ENCODE data around the gene CTDP1.
A peak's percentile ranks its signal among the peaks of the same experiment; 100 is the strongest.

The CTDP1 gene

GRCh38 chr18:79796531-79797405, 117.2 kb downstream of the CTDP1 start:
- no peak for DNase-seq (ENCODE audit: low read depth in 2 of 2)

- peak; percentile 11 to 18 for DNase-seq (ENCODE audit: low read depth in 2 of 2)
Measured at GRCh38 chr18:79797518-79798345, 118.1 kb downstream of the CTDP1 start, which contains the start of gene KCNG2. Gene KCNG2 (plus strand): TSS chr18:79797938. CDS start chr18:79863668, 65,730 bp downstream.

DNA sequence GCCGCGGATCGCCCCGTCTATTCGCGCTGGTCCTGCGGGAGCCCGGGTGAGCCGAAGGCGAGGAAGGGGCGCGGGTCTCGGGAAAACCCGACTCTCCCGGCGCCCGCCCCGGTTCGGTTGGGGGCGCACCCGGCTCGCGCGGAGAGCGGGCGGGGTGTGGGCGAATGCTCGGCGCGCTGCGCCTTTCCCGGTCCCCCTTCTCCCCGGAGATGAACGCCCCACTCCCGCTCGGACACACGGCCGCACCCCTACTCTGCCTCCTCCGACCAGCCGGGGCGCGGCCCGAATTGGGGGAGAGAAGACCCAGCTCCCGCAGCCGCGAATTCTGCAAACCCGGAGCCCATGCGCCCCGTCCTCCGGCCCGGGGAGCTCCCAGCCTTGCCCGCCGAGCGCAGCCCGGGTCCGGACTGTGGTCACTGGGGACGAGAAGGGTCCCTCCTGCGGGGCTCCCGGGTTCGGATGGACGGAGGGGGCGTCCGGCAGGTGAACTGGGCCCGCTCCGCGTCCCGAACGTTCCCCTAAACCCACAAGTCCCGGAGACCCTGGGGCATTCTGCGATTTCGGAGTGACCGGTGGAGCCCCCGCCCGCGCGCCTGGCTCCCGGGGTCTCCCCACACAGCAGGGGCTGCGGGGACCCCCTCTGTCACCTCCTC, 118.9 kb downstream of the CTDP1 start:
- DNase-seq (ENCODE audit: low read depth in 2 of 2) = no peak

DNA sequence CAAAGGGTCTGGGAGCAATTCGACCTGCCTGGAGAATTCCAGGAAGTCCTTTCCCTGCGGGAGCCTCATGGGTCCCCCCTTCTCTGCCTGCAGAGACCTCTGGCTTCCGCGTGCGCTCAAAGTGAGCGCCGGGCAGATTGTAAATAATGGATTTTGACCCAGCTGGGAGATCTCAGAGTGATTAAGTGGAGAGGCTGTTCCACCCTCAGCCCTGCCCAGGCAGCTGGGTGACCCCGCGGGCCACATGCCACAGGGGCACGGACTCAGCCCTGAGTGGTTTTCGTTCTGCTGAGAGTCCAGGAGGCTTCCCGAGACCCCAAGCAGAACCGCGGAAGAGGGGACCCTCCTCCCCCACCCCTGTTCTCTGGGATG, 119.4 kb downstream of the CTDP1 start:
- no peak for DNase-seq (ENCODE audit: low read depth in 2 of 2)

- no peak for DNase-seq (ENCODE audit: low read depth in 2 of 2)
Measured at GRCh38 chr18:79799619-79800370, 120.2 kb downstream of the CTDP1 start.

DNA sequence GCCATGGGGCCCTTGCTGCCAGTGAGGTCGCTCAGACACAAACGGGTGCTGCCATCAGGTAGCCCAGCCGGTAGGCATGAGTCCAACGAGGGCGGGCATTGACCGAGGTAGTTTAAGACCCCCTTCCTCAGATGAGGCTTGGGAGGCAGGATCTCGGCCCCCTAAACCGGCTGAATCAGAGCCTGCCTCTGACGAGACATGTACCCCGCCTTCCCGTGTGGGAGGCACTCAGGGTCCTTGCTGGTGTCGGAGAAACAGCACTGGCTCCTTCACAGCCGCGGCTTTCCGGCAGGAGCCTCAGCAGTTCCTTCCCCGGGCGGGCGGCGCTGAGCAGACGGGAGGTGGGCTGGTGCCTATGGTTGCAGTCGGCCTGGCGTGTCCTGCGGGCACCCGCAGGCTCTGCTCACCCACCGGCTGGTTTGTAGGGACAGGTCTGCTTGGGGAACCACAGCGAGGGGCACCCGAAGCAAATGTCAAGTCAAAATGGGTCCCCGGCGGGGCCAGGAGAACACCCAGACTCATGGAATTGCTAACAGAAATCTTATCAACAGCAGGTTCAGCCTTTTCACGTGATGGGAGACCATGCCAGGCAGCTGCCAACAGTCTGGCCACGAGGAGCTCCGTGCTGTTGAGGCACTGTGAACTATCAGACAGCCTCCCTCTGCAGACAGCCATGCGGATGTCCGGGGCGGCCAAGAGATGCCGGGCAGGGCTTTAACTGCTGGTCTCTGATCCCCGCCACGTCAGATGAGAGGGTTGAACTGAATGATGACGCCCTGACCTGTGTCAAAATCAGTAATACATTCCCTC, 121.0 kb downstream of the CTDP1 start:
- no peak for DNase-seq (ENCODE audit: low read depth in 2 of 2)

DNA sequence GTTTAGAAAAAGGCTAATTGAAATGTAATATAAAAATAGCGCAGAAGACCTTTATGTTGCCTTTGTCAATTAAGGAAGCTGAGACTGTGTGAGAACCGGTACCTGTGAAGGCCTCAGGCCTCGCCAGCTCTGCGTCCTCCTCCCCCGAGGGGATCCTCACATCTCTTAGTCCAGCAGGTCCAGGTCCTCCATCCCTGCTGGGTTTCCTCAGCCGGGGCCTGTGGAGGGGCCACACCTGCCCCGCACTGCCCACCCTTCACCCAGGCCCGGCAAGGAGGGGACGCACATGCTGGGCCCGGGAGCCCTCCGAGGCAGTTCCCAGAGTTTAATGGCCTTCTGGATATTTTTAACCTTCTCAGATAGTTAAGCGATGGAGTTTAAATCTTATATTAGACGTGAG, 121.6 kb downstream of the CTDP1 start:
- no peak for DNase-seq (ENCODE audit: low read depth in 2 of 2)

DNA sequence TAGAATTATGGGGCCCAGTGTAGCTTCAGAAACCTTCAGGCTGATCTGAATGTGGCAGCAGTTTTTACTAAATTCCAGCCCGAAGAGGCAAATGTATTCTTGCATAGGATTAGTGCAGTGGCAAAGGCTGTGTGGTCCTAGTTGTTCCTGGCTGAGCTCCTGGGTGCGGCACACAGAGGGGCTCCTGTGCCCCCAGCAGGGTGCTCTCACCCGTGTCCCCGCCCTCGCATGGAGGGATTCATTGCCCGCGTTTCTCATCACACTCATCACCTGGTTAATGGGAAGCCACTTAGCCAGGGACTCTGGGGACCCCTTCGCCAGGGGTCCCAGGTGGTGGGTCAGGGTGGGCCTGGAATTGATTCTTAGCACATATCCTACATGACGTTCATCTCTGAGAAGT, 122.0 kb downstream of the CTDP1 start:
- DNase-seq (ENCODE audit: low read depth in 2 of 2) = no peak

DNA sequence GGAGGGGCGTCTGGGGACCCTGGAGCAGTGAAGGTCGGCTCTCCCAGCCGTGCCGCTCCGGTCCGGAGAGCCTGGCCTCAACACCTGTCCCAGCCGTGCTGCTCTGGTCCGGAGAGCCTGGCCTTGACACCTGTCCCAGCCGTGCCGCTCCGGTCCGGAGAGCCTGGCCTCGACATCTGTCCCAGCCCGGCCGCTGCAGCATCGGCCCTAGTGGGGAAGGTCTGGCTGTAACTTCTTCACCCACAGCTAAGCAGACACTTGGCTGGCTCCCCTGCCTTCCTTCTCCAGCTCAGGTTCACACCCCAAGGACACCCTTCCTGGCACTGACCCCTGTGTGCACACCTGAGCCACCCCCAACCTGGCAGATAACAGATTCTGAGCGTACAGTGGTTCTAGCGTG, 122.7 kb downstream of the CTDP1 start:
- DNase-seq (ENCODE audit: low read depth in 2 of 2) = no peak

DNA sequence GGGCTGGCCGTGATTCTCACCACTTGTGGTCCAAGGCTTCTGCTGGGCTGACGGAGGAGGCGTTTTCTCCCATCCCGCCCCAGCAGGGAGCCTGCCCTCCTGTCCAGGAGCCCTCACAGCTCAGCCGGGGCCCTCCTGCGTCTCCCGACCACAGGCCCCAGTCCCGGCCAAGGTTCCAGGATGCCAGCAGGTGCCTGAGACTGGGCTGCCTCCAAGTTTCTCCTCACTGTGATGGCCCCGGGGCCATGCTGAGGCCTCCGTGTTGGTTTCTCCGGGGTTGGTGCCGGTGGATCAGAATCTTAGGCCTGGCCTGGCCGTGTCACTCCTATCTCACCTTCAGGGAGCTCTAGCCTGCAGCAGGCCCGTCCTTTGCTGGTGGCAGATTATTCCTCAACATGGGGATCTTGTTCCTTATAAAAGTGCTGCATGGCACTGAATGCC, 124.0 kb downstream of the CTDP1 start:
- no peak for DNase-seq (ENCODE audit: low read depth in 2 of 2)
